Raji (cell line): ENCODE measurements around the gene PACSIN1.
A peak's percentile ranks its signal among the peaks of the same experiment; 100 is the strongest.

Experiments used
- POLR2A ChIP-seq: IDR thresholded peaks from 2 replicates; pipeline ENCODE4 v1.6.1; 2011; ENCODE audit warnings: low read depth, low read length, control low read depth; ENCODE audit not compliant: insufficient read depth

Gene PACSIN1

DNA sequence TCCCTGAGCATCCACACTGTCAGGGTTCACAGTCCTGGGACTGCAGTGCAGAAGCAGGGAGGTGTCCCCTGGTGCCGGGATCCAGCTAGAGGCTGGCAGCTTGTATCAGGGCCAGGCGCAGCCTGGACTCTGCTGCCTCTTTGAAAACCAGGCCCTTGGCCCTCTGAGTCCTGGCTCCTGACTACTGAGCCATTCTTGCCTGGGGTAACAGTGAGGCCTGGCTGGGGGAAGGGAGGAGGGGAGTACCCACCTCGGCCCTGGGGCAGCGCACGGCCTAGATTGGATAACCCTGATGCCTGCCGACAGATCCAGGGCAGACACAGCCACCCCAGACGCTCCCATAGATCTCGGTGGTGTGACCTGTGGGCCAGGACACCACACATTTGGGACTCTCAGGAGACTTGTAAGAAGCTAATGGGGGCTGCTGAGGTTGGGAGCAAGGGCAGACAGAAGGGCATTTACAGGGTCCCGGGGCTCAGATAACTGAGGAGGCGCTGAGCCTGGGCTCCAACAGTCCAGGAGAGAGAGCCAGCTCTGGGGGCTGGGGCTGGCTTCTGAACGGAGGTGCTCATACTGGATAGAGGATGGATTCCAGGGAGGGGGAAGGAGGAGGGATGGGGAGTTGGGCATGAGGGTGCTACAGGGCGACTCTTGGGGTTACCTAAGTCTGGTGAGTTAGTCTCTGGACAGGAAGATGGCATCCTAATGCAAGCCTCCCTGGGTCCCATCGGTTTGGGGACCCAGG, 59.7 kb downstream of the PACSIN1 start:
- no peak for TF ChIP-seq POLR2A

GRCh38 chr6:34526241-34526972, 60.5 kb downstream of the PACSIN1 start:
- no peak for TF ChIP-seq POLR2A

DNA sequence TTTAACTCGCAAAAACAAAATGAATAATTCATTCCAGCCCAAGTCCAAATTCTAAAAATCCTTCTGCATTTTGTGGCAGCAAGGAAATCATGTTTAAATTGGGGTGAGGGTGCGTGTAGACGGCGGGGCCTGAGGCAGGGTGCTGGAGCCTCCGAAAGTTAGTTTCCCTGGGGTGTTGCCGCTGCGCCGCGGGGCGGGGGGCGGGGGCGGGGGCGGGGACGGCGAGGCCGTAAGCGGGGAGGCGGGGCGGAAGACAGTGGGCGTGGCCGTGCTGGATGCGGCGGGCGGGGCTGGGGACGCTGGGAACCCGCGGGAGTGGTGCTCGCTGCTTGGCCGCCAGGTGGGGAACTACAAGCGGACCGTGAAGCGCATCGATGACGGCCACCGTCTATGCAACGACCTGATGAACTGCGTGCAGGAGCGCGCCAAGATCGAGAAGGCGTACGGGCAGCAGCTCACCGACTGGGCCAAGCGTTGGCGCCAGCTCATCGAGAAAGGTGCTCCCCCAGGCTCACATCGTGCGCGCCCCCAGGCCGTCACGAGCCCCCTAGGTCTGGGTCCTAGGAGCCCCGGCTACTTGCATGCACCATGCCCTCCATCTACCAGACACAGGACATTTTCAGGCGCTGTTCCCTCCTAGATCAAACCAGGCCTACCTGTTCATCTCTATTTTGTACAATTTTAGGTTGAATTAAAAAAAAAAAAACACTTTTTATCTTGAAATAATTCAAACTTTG, 61.3 kb downstream of the PACSIN1 start:
- peak; percentile 38; the same call in 1 of the 2 replicates for TF ChIP-seq POLR2A

DNA sequence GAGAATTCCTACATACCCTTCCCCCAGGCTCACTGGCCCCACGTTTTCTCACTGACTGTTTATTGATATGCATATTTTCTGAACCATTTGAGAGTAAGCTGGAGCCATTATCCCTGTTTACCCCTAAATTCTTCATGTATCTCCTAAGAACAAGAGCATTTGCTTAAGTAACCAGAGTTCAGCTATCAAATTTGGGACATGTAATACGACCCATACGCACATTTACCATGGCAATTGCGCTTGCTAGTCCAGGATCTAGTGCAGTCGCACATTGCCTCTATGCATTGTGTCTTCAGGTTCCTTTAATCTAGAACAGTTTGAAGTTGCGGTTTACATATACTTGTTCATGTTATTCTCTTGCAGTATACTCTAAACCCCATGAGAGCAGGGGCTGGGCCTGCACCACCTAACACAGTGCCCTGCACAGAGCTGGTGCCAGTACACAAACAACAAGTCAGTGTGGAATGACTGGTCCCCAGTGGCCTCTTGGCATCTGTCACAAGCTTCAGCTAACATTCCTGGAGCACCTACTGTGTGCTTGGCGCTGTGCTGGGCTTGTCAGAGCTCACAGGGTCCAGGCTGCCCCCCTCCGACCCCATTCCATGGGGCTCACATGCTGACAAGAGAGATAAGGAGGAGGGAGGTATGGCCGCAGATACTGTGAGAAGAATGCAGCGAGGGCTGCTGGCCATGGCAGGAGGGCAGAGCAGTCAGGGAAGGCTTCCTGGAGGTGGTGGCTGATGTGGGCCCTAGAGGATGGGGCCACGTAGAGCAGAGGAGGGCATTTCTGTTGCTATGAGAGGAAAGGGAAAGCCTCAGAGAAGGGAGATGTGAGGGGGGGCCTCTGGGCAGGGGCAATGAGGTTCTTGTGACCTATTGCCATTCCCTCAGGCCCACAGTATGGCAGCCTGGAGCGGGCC, 62.1 kb downstream of the PACSIN1 start:
- no peak for TF ChIP-seq POLR2A

DNA sequence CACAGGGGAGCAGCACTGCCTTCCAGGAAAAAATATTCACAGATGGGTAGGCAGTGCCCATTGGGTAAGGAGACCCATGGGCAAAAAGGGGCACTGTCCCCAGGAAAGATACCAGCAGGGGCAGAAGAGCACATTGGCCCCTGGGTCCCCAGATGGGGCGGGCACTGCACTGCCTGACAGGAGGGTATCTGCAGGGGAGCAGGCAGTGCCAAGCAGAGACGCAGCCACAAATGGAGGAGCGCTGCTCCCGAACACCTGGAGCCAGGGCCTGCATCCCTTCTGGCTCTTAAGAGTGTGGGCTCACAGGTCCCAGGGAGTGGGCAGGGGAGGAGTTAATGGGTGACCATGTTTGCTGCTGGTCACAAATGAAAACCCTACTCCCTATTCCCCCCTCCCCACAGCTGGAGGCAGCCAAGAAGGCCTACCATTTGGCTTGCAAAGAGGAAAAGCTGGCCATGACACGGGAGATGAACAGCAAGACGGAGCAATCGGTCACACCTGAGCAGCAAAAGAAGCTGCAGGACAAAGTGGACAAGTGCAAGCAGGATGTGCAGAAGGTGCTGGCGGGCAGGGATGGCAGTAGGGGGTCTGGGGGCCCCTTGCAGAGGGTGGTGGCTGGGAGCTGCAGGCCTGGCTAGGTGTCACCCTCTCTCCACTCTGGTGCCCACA, 63.3 kb downstream of the PACSIN1 start:
- no peak for TF ChIP-seq POLR2A

DNA sequence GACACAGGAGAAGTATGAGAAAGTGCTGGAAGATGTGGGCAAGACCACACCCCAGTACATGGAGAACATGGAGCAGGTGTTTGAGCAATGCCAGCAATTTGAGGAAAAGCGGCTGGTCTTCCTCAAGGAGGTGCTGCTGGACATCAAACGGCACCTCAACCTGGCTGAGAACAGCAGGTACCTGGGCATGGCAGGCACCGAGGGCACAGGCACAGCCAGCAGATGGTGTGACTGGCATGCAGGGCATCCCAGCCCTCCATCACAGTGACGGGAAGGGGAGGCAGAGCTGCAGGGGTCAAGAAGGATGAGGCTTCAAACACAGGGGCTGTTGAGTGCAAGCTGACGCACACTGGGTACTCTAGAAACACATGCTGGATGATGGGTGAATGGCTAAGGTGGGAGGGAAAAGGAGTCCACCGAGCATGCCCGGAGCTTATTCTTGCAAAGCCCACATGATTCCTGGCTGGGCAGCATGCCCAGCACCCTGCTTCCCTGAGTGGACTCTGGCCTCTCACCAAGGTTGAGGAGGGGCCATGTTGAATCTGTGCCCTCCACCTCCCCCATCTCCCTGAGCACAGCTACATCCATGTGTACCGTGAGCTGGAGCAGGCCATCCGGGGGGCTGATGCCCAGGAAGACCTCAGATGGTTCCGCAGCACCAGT, 63.9 kb downstream of the PACSIN1 start:
- no peak for TF ChIP-seq POLR2A

DNA sequence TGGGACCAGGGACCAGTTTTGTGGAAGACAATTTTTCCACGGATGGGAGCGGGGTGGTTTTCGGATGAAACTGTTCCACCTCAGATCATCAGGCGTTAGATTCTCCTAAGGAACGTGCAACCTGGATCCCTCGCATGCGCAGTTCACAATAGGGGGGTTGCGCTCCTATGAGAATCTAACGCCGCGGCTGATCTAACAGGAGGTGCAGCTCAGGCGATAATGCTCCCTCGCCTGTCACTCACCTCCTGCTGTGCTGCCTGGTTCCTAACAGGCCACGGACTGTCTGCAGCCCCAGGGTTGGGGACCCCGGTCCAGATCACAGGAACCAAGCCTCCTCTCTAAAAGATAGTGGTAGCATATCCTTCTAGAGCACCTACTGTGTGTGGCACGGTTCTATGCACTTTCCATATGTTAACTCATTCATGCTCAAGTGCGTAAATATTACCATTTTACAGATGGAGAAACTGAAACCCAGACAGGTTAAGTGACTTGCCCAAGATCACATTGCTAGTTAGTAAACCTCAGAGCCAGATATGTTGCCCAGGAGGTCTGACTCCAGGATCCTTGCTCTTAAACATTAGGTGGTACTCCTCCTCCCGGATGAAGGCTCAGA, 65.0 kb downstream of the PACSIN1 start:
- no peak for TF ChIP-seq POLR2A

- TF ChIP-seq POLR2A = no peak
These were observed 65.8 kb downstream of the PACSIN1 start for GRCh38 chr6:34531580-34532201.

- TF ChIP-seq POLR2A = no peak
These were observed 66.4 kb downstream of the PACSIN1 start for GRCh38 chr6:34532230-34532629.

- TF ChIP-seq POLR2A = no peak
These were observed 68.3 kb downstream of the PACSIN1 start for GRCh38 chr6:34534146-34534545.

DNA sequence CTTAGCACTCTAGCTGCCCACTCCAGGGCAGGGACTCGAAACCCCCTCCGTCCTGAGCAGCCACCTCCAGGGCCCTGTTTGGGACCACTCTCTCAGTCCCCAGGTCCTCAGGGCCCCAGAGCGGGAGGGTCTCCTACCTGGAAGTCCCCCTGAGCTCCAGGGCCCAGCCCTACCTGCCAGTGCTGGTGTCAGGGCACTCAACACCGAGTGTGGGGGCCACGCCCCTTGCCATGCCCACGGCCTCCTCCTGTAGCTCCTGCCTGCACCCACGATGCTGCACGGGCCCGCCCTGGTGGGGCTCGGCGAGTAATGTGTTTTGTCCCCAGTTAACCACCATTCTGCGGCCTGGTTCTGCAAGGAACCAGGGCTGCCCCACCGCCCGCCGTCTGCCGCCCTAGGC, 68.8 kb downstream of the PACSIN1 start:
- no peak for TF ChIP-seq POLR2A

- no peak for TF ChIP-seq POLR2A
These were observed 69.3 kb downstream of the PACSIN1 start for GRCh38 chr6:34535199-34535598.

DNA sequence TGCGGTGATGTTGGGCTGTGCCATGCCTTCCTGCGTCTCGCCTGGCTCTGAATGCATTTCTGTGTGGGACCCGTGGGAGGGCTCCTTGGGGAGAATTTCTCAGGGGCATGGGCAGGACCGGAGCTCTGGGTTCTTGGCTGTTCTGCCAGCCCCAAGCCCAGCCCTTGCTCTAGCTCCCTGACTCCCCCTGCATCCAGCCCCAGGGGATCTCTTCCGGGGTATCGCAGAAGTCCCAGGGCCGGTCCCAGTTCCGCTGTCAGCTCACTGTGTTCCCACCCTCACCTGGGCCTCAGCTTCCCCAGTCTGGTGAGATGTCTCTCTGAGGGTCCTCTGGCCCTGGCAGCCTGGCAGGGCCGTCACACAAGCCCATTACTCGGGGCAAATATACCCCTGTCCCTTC, 69.8 kb downstream of the PACSIN1 start:
- TF ChIP-seq POLR2A = no peak

DNA sequence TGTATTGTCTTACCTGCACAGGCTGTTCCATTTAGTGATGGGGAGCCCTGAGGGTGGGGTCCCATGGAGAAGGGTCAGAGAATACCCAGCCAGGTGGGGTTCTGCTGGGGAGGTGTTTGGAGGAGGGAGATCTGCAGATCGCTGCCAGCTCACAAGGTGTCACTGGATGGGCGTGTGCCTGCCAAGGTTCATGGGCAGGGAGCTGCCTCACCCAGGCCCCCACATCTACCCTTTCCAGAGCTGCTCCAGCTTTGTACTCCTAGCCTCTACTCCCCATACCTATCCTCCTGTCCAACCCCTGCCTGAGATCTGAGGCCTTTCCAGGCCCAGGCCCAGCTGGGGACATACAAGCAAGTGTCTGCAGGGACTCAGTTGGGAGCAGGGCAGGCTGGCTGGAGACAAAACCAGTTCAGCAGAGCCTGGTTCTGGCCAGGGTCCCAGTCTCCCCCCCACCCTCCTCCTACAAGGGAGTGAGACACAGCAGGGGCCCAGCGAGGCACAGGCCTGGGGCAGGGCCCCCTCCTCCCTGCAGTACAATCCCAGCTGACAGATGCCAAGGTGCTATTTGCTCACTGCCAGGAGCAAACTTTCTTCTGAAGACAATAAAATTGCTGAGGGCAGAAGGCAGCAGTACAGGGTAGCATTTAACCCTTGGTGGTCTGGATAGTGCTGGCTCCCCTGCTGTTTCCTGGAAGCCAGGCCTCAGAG, 70.5 kb downstream of the PACSIN1 start:
- TF ChIP-seq POLR2A = no peak
